Peyer's patch (tissue), 4 donors: ENCODE results near the gene TMCC3.

Source experiments
- CTCF ChIP-seq, 6 experiments: fragments of 450-650 bp in 4 of 6; fragments of 200-600 bp in 2 of 6; sonication (generic) in 1 of 6; IDR thresholded peaks; one replicate each; pipeline ENCODE4 v1.5.1; 2017 to 2019; ENCODE audit warnings: antibody characterized with exemption in 6 of 6, mild to moderate bottlenecking in 3 of 6, moderate library complexity in 1 of 6
- POLR2A ChIP-seq, 2 donors: fragments of 450-650 bp; IDR thresholded peaks; one replicate each; pipeline ENCODE4 v1.5.1; 2017; ENCODE audit warnings: antibody characterized with exemption in 2 of 2, mild to moderate bottlenecking in 2 of 2, moderate library complexity in 2 of 2

GRCh38 chr12:94618995-94619695 is 31.2 kb downstream of the TMCC3 start:
- TF ChIP-seq CTCF (IDR thresholded peaks at IDR 0.05) (no peak), POLR2A (IDR thresholded peaks at IDR 0.05) (no peak)
